ENCODE data around the gene BEND3. TPM values are rescaled to one million over a fixed set of nuclear protein-coding genes. Genes with fewer than 3 reads are reported as not detected.

BEND3 gene
- total RNA-seq, 3 donors from 2014 or later (not counting 1 experiment from before 2014, with no cell fraction given): 1.3 to 1.6 (median 1.3) TPM

- Histone ChIP-seq H3K4me3 (ENCODE audit: low read length) (no peak overlapping the region), H3K9me3 (ENCODE audit: control insufficient read depth, insufficient read depth, low read length) (no peaks in the 10 kb centered on the region), H3K27ac (ENCODE audit: low read length) (no peak overlapping the region), H3K4me1 (ENCODE audit: control insufficient read depth, insufficient read depth, low read length) (no peaks in the 10 kb centered on the region), H3K36me3 (ENCODE audit: control insufficient read depth, insufficient read depth, low read length) (no peaks in the 10 kb centered on the region), H3K27me3 (ENCODE audit: control insufficient read depth, insufficient read depth, low read length) (no peaks in the 10 kb centered on the region)
- TF ChIP-seq CTCF (IDR thresholded peaks at IDR 0.05): no peak
- Mint-ChIP-seq H3K4me3 (no peak overlapping the region), H3K4me1 (no peaks in the 10 kb centered on the region), H3K27ac (no peak overlapping the region), H3K36me3 (no peaks in the 10 kb centered on the region), H3K27me3 (ENCODE audit: low read depth in 2 of 2) (no peaks in the 10 kb centered on the region), H3K9me3 (no peaks in the 10 kb centered on the region)
- intact Hi-C loops (cut with micrococcal nuclease): no loop called here
- DNase-seq: peak in 1 of 2 donors; percentile 48
- WGBS (ENCODE audit: insufficient coverage): 67% methylated on average over 5 of the region's 8 CpGs
- no peak for ATAC-seq
Observed at GRCh38 chr6:107132330-107132954, 17.1 kb upstream of the BEND3 start.

- TF ChIP-seq CTCF (IDR thresholded peaks at IDR 0.05): no peak
- DNase-seq (no peak), ATAC-seq (no peak)
- Histone ChIP-seq H3K9me3 (ENCODE audit: control insufficient read depth, insufficient read depth, low read length) (no peaks in the 10 kb centered on the region), H3K4me1 (ENCODE audit: control insufficient read depth, insufficient read depth, low read length) (no peaks in the 10 kb centered on the region), H3K27me3 (ENCODE audit: control insufficient read depth, insufficient read depth, low read length) (no peaks in the 10 kb centered on the region), H3K27ac (ENCODE audit: low read length) (no peak overlapping the region), H3K36me3 (ENCODE audit: control insufficient read depth, insufficient read depth, low read length) (no peaks in the 10 kb centered on the region), H3K4me3 (ENCODE audit: low read length) (no peak overlapping the region)
- 89% methylated on average over 9 of the region's 9 CpGs for WGBS (ENCODE audit: insufficient coverage)
- intact Hi-C loops (cut with micrococcal nuclease): no loop called here
- Mint-ChIP-seq H3K36me3 (no peaks in the 10 kb centered on the region), H3K4me1 (no peaks in the 10 kb centered on the region), H3K27me3 (ENCODE audit: low read depth in 2 of 2) (no peaks in the 10 kb centered on the region), H3K4me3 (no peak overlapping the region), H3K27ac (no peak overlapping the region), H3K9me3 (no peaks in the 10 kb centered on the region)
Observed at GRCh38 chr6:107129370-107129925, 14.1 kb upstream of the BEND3 start.

GRCh38 chr6:107128577-107128976 lies 13.3 kb upstream of the BEND3 start:
- intact Hi-C loops (cut with micrococcal nuclease): no loop called here
- 80% methylated on average over 1 of the region's 2 CpGs for WGBS (ENCODE audit: insufficient coverage)

More at GRCh38 chr6:107128577-107128976, 13.3 kb upstream of the BEND3 start:
- Histone ChIP-seq H3K4me1 (ENCODE audit: control insufficient read depth, insufficient read depth, low read length) (no peaks in the 10 kb centered on the region), H3K9me3 (ENCODE audit: control insufficient read depth, insufficient read depth, low read length) (no peaks in the 10 kb centered on the region), H3K36me3 (ENCODE audit: control insufficient read depth, insufficient read depth, low read length) (no peaks in the 10 kb centered on the region), H3K4me3 (ENCODE audit: low read length) (no peak overlapping the region), H3K27ac (ENCODE audit: low read length) (no peak overlapping the region), H3K27me3 (ENCODE audit: control insufficient read depth, insufficient read depth, low read length) (no peaks in the 10 kb centered on the region)
- Mint-ChIP-seq H3K9me3 (no peaks in the 10 kb centered on the region), H3K4me3 (no peak overlapping the region), H3K27ac (no peak overlapping the region), H3K4me1 (no peaks in the 10 kb centered on the region), H3K27me3 (ENCODE audit: low read depth in 2 of 2) (no peaks in the 10 kb centered on the region), H3K36me3 (no peaks in the 10 kb centered on the region)
- DNase-seq (no peak), ATAC-seq (no peak)
- TF ChIP-seq CTCF (IDR thresholded peaks at IDR 0.05): no peak

Data from natural killer cell (primary cell).